GM19397 (cell line): Measurements from ENCODE around the gene CDK11B.
"Not testable (repeated sequence)": the region's sequence is repeated elsewhere in the genome, so short reads cannot be mapped to it uniquely, and the experiment has no call there.

Source experiments
- ATAC-seq: cut with Tn5 transposase; IDR thresholded peaks from one replicate; pipeline ENCODE4 v1.9.1; 2021; ENCODE audit warnings: mild to moderate bottlenecking, moderate library complexity; ENCODE audit not compliant: unreplicated experiment

Gene CDK11B

GRCh38 chr1:1662830-1663560 lies 4.2 kb upstream of the CDK11B start:
- ATAC-seq, result not testable (repeated sequence)

GRCh38 chr1:1662392-1662791 lies 3.6 kb upstream of the CDK11B start:
- ATAC-seq, result not testable (repeated sequence)

DNA sequence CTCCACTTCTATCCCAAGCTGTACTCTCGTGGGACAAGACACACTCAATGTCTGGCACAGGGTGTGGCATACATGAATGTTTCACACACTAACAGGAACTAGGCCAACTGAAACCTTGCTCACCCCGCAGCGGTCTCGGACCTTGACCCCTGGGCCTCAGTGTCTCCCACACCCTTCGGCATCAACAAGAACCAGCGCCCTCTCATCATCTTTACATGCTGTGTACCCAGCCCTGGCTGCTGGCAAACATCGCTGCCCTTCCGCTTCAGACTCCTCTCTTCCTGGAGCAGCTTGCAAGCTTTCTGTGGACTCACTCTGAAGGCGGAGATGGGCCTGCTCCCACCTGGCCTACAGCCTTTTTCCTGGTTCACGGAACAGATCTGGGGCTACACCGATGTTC lies 10.5 kb downstream of the CDK11B start:
- ATAC-seq, result not testable (repeated sequence)

DNA sequence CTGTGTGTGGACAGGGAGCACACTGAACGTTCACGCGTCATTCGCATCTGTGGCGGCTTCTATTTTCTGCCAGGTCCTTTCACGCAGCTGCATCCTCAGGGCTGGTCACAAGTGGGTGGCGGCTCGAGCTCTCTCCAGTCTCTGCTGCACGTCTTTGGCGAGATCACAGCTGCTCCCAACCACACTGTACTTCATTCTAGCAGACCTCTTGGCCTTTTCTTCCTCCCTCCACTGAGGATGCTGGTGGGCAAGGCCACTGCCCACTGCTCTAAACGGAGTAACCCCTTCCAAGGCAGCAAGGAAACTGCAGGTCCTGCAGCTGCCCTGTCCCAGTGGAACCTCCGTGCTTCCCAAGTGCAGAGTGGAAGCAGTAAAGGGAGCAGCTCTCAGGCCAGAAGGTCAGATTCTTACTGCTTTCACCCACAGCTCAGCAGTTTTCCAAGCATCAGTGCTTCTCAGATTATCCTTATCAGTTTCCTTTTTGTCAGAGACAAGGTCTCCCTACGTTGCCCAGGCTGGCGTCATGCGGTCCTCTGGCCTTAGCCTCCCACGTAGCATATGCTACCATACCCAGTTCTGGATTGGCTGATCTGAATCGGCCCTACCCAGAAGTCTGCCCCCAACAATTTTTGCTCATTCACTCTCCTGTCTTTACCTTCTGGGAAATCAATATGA lies 11.1 kb downstream of the CDK11B start:
- not testable (repeated sequence) for ATAC-seq

DNA sequence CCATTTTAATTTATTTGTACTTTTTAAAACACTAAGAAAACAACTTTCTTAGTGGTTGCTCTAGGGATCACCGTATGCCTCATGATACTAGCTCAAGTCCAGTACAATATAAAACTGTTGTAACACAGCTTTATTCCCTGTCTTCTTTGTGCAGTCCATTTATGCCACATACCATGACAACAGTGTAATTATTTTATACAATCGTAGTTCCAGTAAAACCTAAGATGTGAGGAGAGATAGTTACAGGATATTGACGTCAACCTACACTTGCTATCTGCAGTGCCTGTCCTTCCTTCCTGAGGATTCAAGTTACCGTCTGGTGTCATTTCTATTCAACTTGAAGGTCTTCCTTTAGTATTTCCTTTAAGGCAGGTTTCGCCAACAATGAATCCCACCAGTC lies 12.5 kb downstream of the CDK11B start:
- ATAC-seq, result not testable (repeated sequence)

DNA sequence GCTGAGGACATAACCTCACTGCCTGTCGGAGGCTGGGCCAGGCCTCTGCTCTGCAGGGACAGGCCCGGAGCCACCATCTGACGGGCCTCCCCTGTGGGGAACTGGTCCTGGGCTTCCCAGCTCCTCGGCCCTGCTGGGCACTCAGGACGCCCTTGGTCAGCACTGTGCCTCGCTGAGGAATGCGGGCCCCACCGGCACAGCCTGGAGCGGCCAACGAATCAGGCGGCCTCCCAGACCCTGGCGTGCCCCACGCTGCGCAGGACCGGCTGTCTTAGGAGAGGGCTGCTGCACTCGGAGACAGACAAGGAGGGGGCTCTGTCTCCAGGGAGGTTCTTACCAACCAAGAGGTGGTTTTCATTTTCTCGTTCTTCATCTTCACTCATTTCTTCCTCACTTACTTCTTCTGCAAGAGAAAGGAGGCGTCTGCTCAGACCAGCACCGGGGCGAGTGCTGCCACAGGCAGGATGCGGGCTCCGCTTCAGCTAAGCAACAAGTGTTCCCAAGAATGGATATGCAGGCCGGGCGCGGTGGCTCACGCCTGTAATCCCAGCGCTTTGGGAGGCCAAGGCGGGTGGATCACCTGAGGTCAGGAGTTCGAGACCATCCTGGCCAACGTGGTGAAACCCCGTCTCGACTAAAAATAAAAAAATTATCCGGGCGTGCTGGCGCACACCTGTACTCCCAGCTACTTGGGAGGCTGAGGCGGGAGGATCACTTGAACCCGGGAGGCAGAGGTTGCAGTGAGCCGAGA lies 17.9 kb downstream of the CDK11B start:
- ATAC-seq, result not testable (repeated sequence)

GRCh38 chr1:1640081-1640480 lies 18.7 kb downstream of the CDK11B start:
- ATAC-seq, result not testable (repeated sequence)

GRCh38 chr1:1639368-1639767 lies 19.4 kb downstream of the CDK11B start:
- ATAC-seq, result not testable (repeated sequence)

- ATAC-seq, result not testable (repeated sequence)
These were observed 20.3 kb downstream of the CDK11B start for GRCh38 chr1:1638528-1638927.

DNA sequence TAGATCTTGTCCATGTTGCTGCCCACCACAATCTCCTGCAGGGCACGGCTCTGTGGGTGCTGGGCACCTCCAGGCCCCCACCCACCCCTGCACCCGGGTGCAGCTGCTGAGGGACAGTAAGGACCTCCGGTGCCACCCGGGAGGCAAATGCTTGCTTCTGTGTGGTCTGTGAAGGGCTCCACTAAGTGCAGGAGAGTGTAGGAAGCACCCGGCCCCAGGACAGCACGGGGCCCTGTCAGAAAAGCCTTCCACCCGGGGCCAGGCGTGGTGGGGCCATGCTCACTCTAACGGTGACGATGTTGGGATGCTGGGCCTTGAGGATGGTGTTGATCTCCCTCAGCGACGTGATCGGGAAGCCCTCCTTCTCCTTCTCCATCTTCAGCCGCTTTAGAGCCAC lies 21.3 kb downstream of the CDK11B start:
- not testable (repeated sequence) for ATAC-seq

DNA sequence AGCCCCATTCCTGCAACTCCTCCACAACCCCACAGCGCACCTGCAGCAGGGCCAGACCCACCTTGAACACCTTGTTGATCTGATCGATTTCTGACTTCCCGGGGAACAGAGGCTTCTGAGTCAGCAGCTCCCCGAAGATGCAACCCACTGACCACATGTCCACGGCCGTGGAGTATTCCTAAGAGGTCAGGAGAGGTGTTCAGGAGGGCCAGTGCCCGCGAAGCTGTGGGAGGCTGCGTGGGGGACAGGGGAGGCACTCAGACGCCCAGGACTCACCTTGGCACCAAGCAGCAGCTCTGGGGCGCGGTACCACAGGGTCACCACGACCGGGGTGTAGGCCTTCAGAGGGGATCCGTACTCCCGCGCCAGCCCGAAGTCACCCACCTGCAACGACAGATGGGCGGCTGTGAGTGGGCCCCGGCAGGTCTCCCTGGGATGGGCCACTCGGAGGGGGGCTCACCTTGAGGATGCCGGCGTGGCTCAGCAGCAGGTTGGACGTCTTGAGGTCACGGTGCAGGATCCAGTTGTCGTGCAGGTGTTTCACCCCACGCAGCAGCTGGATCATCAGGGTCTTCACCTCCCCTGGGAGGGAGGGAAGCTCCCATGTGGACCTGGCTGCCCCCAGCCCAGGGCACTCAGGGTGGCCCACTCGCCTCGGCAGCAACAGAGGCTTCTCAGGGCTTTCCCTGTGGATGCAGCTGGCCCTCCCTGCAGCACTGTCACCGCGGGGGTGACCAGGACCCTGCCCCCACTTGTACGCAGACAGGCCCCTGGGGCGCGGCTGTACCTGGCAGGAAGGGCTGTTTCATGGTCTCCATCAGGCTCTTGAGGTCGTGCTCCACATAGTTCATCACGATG lies 22.0 kb downstream of the CDK11B start:
- not testable (repeated sequence) for ATAC-seq

GRCh38 chr1:1634613-1635012 lies 24.2 kb downstream of the CDK11B start:
- not testable (repeated sequence) for ATAC-seq

GRCh38 chr1:1633409-1633808 lies 25.4 kb downstream of the CDK11B start:
- ATAC-seq, result not testable (repeated sequence)

- no peak for ATAC-seq
These were observed 26.9 kb downstream of the CDK11B start, which contains the start of gene MMP23B for GRCh38 chr1:1631782-1632420. TSS of gene MMP23B (plus strand) at chr1:1632173. CDS start at chr1:1632219, 46 bp downstream.

GRCh38 chr1:1630965-1631781 lies 27.6 kb downstream of the CDK11B start:
- ATAC-seq, result no peak

DNA sequence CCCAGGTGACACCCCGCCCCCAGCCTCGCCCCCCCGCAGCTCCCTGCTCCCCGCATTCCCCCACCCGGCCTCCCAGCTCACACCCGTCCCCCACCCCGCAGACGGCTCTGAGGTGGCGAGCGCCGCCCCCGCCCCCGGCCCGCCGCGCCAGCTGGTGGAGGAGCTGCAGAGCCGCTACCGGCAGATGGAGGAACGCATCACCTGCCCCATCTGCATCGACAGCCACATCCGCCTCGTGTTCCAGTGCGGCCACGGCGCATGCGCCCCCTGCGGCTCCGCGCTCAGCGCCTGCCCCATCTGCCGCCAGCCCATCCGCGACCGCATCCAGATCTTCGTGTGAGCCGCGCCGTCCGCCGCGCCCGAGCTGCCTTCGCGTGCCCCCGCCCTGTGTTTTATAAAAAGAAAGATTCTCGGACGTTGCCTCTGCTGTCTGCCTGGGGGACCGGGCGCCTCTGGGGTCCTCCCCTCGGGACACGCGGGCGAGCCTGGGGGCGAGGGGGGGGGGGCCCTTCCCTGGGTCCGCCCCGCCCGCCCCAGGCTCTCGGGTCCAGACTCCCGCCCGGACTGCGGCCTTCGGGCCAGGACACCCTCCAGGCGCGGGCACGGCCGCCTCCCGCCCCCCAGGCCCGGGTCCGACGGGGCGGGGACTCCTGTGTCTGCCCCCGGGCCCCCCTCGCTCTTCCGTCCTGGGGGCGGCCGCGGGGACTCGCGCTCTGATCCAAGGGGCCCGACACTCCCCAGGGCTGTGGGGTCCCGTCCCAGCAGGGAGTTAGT lies 28.4 kb downstream of the CDK11B start:
- ATAC-seq, result peak; percentile 71

DNA sequence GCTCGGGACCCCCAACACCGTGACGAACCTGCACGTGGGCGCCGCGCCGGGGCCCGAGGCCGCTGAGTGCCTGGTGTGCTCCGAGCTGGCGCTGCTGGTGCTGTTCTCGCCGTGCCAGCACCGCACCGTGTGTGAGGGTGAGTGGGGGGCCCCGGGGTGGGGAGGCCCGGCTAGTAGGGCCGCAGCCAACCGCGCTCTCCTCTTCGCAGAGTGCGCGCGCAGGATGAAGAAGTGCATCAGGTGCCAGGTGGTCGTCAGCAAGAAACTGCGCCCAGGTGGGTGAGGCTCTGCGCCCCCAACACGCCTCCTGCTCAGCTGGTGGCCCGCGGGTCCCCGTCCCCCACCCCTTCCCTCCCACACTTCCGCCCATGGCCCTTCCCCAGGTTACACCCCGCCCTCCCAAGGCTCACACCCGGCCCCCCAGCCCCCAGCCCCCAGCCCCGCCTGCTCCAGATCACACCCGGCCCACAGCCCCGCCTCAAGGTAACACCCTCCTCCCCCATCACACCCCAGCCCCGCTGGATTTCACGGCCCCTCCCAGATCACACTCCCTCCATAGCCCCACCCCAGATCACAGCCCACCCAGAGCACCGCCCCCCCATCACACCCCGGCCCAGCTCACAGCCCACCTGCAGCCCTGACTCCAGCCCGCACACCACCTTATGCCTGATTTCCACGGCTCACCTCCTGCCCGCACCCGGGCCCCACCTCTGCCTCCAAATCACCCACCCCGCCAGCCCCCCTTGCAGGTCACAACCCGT lies 29.2 kb downstream of the CDK11B start:
- no peak for ATAC-seq
